CD4-positive, CD25-positive, alpha-beta regulatory T cell (primary cell): ENCODE data around the gene MINDY4. TPM values are rescaled to one million over a fixed set of nuclear protein-coding genes. Genes with fewer than 3 reads are reported as not detected.
A peak's percentile ranks its signal among the peaks of the same experiment; 100 is the strongest.

Experiments
- ATAC-seq, 2 donors: fragments of 150-1000 bp; cut with Tn5 transposase; one replicate each; pipeline ENCODE4 v1.10.0; 2021; ENCODE audit warnings: low read depth in 2 of 2, moderate number of reproducible peaks in 2 of 2, moderate library complexity in 1 of 2
- DNase-seq, 3 donors: peaks; one replicate each; pipeline versions ENCODE4 v3.0.0 to v3.0.0-alpha.2; 2012 to 2022; ENCODE audit warnings: mixed read lengths in 1 of 3
- H3K27ac ChIP-seq: one replicate; pipeline ENCODE4 v1.7.0; 2013; ENCODE audit warnings: mild to moderate bottlenecking, low read length; ENCODE audit not compliant: insufficient read depth, poor library complexity, severe bottlenecking
- H3K27me3 ChIP-seq: one replicate; pipeline ENCODE4 v1.7.0; 2013; ENCODE audit warnings: low read length; ENCODE audit not compliant: control insufficient read depth, insufficient read depth
- H3K36me3 ChIP-seq: one replicate; pipeline ENCODE4 v1.7.0; 2013; ENCODE audit warnings: mild to moderate bottlenecking, low read length, moderate library complexity; ENCODE audit not compliant: control insufficient read depth, insufficient read depth
- H3K4me1 ChIP-seq: 2 replicates; pipeline ENCODE4 v1.7.0; 2013; ENCODE audit warnings: mild to moderate bottlenecking, low read length; ENCODE audit not compliant: insufficient read depth, control insufficient read depth, poor library complexity, severe bottlenecking
- H3K4me3 ChIP-seq: one replicate; pipeline ENCODE4 v1.7.0; 2013; ENCODE audit warnings: low read depth, mild to moderate bottlenecking, low read length, moderate library complexity
- H3K9me3 ChIP-seq, 2 experiments: 1 replicate in 1 of 2; 2 replicates in 1 of 2; pipeline ENCODE4 v1.7.0; 2013; ENCODE audit warnings: low read length in 2 of 2, mild to moderate bottlenecking in 1 of 2, moderate library complexity in 1 of 2; ENCODE audit not compliant: control insufficient read depth in 2 of 2
- H3K27ac Mint-ChIP-seq, 3 donors: one replicate each; pipeline ENCODE4 v1.8.0; 2020 to 2022; ENCODE audit warnings: mild to moderate bottlenecking in 3 of 3, mixed read lengths in 3 of 3, moderate library complexity in 2 of 3
- H3K27me3 Mint-ChIP-seq: one replicate; pipeline ENCODE4 v1.8.0; 2022; ENCODE audit warnings: mild to moderate bottlenecking, mixed read lengths
- H3K36me3 Mint-ChIP-seq: one replicate; pipeline ENCODE4 v1.8.0; 2020; ENCODE audit warnings: mixed read lengths
- H3K4me1 Mint-ChIP-seq, 4 donors: one replicate each; pipeline ENCODE4 v1.8.0; 2020 to 2022; ENCODE audit warnings: mixed read lengths in 4 of 4, mild to moderate bottlenecking in 1 of 4
- H3K4me3 Mint-ChIP-seq, 4 donors: one replicate each; pipeline ENCODE4 v1.8.0; 2020 to 2022; ENCODE audit warnings: mild to moderate bottlenecking in 4 of 4, mixed read lengths in 4 of 4, moderate library complexity in 3 of 4
- H3K9me3 Mint-ChIP-seq, 7 donors: one replicate each; pipeline ENCODE4 v1.8.0; 2020 to 2022; ENCODE audit warnings: mixed read lengths in 7 of 7, mild to moderate bottlenecking in 3 of 7, moderate library complexity in 2 of 7
- polyA plus RNA-seq, 4 donors: library from polyadenylated mRNA; unstranded; fragments of 300-500 nt; fragmentation: Illumina TruSeq; gene quantifications; one replicate each; pipeline ENCODE4 v1.2.3, GENCODE V29; 2021
- total RNA-seq: library from RNA; stranded (reverse); gene quantifications from one replicate; pipeline ENCODE4 v1.2.3, GENCODE V29; 2022

MINDY4 gene
- total and polyA plus RNA-seq, 5 donors from 2014 or later = 0.17 to 1.0 (median 0.52) TPM

DNA sequence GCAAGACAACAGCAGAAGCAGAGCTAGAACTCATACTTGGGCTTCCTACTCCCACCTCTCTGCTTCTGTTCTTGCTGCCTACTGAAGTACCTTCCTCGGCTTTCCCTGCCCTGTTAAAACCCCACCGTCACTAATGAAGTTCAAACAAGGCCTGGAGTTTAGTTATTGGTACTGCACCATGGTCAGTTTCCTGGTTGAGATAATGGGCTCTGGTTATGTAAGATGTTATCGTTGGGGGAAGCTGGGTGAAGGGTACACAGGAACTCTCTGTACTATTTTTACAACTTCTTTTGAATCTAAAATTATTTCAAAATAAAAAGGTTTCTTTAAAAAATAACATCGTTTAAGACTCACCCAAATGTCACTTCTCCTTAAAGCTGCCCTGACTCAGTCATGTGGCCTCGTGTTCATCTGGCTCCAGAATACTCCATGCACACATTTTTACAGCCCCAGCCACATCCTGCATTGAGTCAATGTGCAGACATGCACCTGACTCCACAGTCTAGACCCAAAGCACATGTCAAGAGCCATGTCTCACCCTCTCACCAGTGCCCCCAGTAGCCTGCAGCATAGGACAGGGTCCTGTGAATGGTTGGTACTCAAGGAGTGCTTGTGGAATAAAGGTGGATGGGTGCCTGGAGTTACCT lies 103.6 kb downstream of the MINDY4 start:
- H3K4me1 ChIP-seq = no peaks in the 10 kb centered on the region
- H3K4me1 Mint-ChIP-seq = no peaks in the 10 kb centered on the region
- H3K4me3 Mint-ChIP-seq = no peak overlapping the region
- ATAC-seq (no peak), DNase-seq (peak in 1 of 3 donors; percentile 7)
- H3K36me3 Mint-ChIP-seq = no peaks in the 10 kb centered on the region
- no peaks in the 10 kb centered on the region for H3K27me3 Mint-ChIP-seq
- no peak overlapping the region for H3K27ac ChIP-seq
- H3K9me3 Mint-ChIP-seq = no peaks in the 10 kb centered on the region
- H3K36me3 ChIP-seq = no peaks in the 10 kb centered on the region
- no peak overlapping the region for H3K27ac Mint-ChIP-seq
- H3K4me3 ChIP-seq = no peak overlapping the region
- H3K27me3 ChIP-seq = no peaks in the 10 kb centered on the region
- H3K9me3 ChIP-seq = no peaks in the 10 kb centered on the region

DNA sequence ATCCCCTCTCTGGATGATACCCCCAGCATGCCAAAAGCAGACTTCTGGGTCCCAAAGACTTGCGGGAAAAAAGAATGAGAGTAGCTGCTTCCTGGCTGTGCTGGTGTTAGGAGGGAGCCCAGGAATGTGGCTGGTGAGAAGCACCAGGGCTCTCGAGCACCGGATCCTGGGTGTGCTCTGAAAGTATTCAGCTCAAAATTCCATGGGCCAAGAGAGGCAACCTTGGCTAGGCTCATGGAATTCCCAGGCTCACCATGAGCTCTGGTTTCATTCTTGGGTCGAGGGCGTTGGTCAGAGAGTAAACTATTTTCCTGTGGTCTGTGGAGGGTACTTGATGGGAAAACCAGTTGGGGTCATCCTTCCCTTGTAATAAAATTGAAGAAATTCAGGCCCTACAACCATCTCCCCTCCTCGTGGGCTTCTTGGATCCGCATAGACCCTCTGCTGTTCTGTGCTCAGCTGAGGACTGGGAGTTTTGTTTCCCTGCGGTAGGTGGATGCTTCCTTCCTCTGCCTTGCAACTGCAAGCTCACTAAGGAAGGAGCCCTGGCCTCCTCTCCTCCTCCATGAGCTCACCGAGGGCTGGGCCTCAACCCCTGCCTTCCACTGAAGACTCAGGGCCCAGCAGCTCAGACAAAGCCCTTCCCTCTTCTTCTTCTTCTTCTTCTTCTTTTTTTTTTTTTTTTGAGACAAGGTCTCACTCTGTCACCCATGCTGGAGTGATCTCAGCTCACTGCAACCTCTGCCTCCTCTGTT lies 106.0 kb downstream of the MINDY4 start:
- Histone ChIP-seq H3K36me3 (no peaks in the 10 kb centered on the region), H3K27me3 (no peaks in the 10 kb centered on the region), H3K27ac (no peak overlapping the region), H3K4me3 (no peak overlapping the region), H3K4me1 (no peaks in the 10 kb centered on the region), H3K9me3 (no peaks in the 10 kb centered on the region)
- H3K4me1 Mint-ChIP-seq = peaks cover 0 to 5% (median 0%) of the 10 kb centered on the region in 4 donors
- no peaks in the 10 kb centered on the region for H3K36me3 Mint-ChIP-seq
- H3K4me3 Mint-ChIP-seq = no peak overlapping the region
- H3K27ac Mint-ChIP-seq = no peak overlapping the region
- H3K27me3 Mint-ChIP-seq = no peaks in the 10 kb centered on the region
- DNase-seq (no peak), ATAC-seq (no peak)
- no peaks in the 10 kb centered on the region for H3K9me3 Mint-ChIP-seq

- Mint-ChIP-seq H3K4me3 (no peak overlapping the region), H3K9me3 (no peaks in the 10 kb centered on the region), H3K4me1 (peaks cover 0 to 5% (median 0%) of the 10 kb centered on the region in 4 donors), H3K36me3 (no peaks in the 10 kb centered on the region), H3K27ac (no peak overlapping the region), H3K27me3 (no peaks in the 10 kb centered on the region)
- H3K4me1 ChIP-seq = no peaks in the 10 kb centered on the region
- H3K36me3 ChIP-seq = no peaks in the 10 kb centered on the region
- ATAC-seq = no peak
- no peaks in the 10 kb centered on the region for H3K27me3 ChIP-seq
- no peak overlapping the region for H3K4me3 ChIP-seq
- no peak for DNase-seq
- no peaks in the 10 kb centered on the region for H3K9me3 ChIP-seq
- H3K27ac ChIP-seq = no peak overlapping the region
Measured at GRCh38 chr7:30877993-30878392, 106.8 kb downstream of the MINDY4 start.

GRCh38 chr7:30879139-30880124 lies 108.2 kb downstream of the MINDY4 start:
- H3K36me3 Mint-ChIP-seq = no peaks in the 10 kb centered on the region

GRCh38 chr7:30880125-30880720 lies 109.0 kb downstream of the MINDY4 start:
- H3K27ac ChIP-seq = no peak overlapping the region
- no peaks in the 10 kb centered on the region for H3K9me3 ChIP-seq
- peaks cover 0 to 5% (median 0%) of the 10 kb centered on the region in 4 donors for H3K4me1 Mint-ChIP-seq
- no peaks in the 10 kb centered on the region for H3K36me3 ChIP-seq
- H3K27ac Mint-ChIP-seq = no peak overlapping the region
- no peaks in the 10 kb centered on the region for H3K36me3 Mint-ChIP-seq
- no peak overlapping the region for H3K4me3 Mint-ChIP-seq
- H3K4me3 ChIP-seq = no peak overlapping the region
- H3K9me3 Mint-ChIP-seq = no peaks in the 10 kb centered on the region
- no peaks in the 10 kb centered on the region for H3K27me3 Mint-ChIP-seq
- ATAC-seq = no peak
- no peaks in the 10 kb centered on the region for H3K4me1 ChIP-seq
- no peaks in the 10 kb centered on the region for H3K27me3 ChIP-seq
- DNase-seq = no peak

More at GRCh38 chr7:30879139-30880124, 108.2 kb downstream of the MINDY4 start:
- no peaks in the 10 kb centered on the region for H3K4me1 ChIP-seq
- Mint-ChIP-seq H3K27ac (no peak overlapping the region), H3K4me1 (peaks cover 0 to 5% (median 0%) of the 10 kb centered on the region in 4 donors), H3K4me3 (no peak overlapping the region), H3K27me3 (no peaks in the 10 kb centered on the region), H3K9me3 (no peaks in the 10 kb centered on the region)
- H3K4me3 ChIP-seq = no peak overlapping the region
- DNase-seq (no peak), ATAC-seq (no peak)
- H3K27ac ChIP-seq = no peak overlapping the region
- H3K36me3 ChIP-seq = no peaks in the 10 kb centered on the region
- H3K9me3 ChIP-seq = no peaks in the 10 kb centered on the region
- no peaks in the 10 kb centered on the region for H3K27me3 ChIP-seq

DNA sequence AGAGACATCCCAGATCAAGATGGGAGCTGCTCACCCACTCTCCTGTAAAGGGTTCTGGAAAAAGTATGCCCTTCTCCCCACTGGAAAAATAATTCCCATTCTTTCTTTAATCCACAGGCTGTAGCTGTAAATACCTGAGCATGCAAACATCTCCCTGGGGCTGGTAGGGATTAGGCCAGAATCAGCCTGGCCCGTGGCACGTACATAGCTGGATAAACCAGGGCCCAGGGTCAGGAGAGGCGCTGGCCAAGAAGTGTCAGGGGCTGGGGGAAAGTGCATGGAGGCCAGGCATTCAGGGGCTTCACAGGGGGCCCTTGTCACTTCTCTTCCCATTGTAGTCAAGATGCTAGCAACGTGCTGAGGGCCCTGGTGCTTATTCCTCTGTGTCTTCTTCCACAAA lies 109.7 kb downstream of the MINDY4 start:
- no peak for ATAC-seq
- peaks cover 0 to 5% (median 0%) of the 10 kb centered on the region in 4 donors for H3K4me1 Mint-ChIP-seq
- H3K4me3 Mint-ChIP-seq = no peak overlapping the region

DNA sequence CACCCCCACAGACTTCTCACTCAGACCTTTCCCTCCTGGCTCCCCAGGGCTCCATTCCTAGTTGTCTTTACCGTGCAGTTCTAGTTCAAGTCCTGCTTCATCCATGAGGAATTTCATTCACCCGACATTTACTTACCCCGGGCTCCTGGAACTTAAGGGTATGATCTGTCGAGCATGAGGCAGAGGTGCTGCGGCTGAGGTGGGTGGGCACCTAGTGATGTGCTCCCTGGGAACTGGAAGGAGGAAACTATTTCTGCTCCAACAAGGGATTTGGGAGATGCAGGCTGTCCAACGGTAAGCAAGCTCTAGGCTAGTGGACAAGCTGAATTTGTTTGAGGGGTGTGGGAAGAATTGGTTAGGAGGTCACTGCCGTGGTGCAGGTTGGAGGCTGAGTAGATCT lies 110.2 kb downstream of the MINDY4 start:
- Mint-ChIP-seq H3K9me3 (no peaks in the 10 kb centered on the region), H3K27me3 (no peaks in the 10 kb centered on the region), H3K36me3 (no peaks in the 10 kb centered on the region), H3K4me1 (peaks cover 0 to 5% (median 0%) of the 10 kb centered on the region in 4 donors), H3K27ac (no peak overlapping the region), H3K4me3 (no peak overlapping the region)
- no peak overlapping the region for H3K27ac ChIP-seq
- H3K4me1 ChIP-seq = no peaks in the 10 kb centered on the region
- DNase-seq (no peak), ATAC-seq (no peak)
- no peaks in the 10 kb centered on the region for H3K36me3 ChIP-seq
- no peaks in the 10 kb centered on the region for H3K9me3 ChIP-seq
- H3K4me3 ChIP-seq = no peak overlapping the region
- H3K27me3 ChIP-seq = no peaks in the 10 kb centered on the region

More for the DNA sequence above, 109.7 kb downstream of the MINDY4 start:
- H3K4me1 ChIP-seq = no peaks in the 10 kb centered on the region
- H3K27ac ChIP-seq = no peak overlapping the region
- DNase-seq = no peak
- Mint-ChIP-seq H3K27me3 (no peaks in the 10 kb centered on the region), H3K9me3 (no peaks in the 10 kb centered on the region), H3K27ac (no peak overlapping the region), H3K36me3 (no peaks in the 10 kb centered on the region)
- no peak overlapping the region for H3K4me3 ChIP-seq
- no peaks in the 10 kb centered on the region for H3K9me3 ChIP-seq
- H3K36me3 ChIP-seq = no peaks in the 10 kb centered on the region
- no peaks in the 10 kb centered on the region for H3K27me3 ChIP-seq
